DND-41 (cell line): ENCODE data around the gene RASSF7.

Experiments used
- EZH2 ChIP-seq: IDR thresholded peaks from 3 replicates; pipeline ENCODE4 v1.6.1; 2012; ENCODE audit warnings: borderline replicate concordance, low read depth, mild to moderate bottlenecking, moderate library complexity, low read length, inconsistent platforms; ENCODE audit not compliant: severe bottlenecking
- TF ChIP-seq, protein P1 (sequence below): IDR thresholded peaks from 2 replicates; pipeline ENCODE4 v1.5.1; 2012; ENCODE audit warnings: borderline replicate concordance, low read length, moderate library complexity, mild to moderate bottlenecking; ENCODE audit not compliant: poor library complexity, severe bottlenecking; ENCODE audit errors: extremely low read depth

DNA sequence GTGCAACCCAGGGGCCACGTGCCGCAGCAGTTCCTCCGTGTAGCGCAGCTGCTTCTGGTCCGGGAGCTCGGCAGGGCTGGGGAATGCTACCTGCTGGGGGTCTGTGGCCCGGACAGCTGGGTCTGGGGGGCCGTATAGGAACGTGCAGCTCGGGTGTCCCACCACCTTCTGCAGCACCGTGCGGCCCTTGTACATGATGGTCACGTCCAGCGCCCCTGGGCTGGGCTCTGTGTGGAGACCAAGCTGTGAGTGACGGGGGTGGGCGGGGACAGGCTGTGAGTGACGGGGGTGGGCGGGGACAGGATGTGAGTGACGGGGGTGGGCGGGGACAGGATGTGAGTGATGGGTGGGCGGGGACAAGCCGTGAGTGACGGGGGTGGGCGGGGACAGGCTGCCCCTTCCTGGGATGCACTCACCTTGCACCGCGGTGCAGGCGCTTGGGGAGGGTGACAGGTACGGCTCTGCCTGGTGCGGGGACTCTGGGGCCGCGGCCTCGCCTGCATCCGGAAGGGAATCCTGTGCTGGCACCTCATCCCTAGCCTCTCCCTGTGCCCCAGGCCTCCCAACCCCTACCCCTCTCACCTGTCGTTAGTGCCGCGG lies 52.7 kb downstream of the RASSF7 start:
- TF ChIP-seq, protein P1, sequence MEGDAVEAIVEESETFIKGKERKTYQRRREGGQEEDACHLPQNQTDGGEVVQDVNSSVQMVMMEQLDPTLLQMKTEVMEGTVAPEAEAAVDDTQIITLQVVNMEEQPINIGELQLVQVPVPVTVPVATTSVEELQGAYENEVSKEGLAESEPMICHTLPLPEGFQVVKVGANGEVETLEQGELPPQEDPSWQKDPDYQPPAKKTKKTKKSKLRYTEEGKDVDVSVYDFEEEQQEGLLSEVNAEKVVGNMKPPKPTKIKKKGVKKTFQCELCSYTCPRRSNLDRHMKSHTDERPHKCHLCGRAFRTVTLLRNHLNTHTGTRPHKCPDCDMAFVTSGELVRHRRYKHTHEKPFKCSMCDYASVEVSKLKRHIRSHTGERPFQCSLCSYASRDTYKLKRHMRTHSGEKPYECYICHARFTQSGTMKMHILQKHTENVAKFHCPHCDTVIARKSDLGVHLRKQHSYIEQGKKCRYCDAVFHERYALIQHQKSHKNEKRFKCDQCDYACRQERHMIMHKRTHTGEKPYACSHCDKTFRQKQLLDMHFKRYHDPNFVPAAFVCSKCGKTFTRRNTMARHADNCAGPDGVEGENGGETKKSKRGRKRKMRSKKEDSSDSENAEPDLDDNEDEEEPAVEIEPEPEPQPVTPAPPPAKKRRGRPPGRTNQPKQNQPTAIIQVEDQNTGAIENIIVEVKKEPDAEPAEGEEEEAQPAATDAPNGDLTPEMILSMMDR = no peak
- no peak for TF ChIP-seq EZH2
